ENCODE results near the gene GAB1.

Gene GAB1

GRCh38 chr4:143404555-143404954 is 67.9 kb downstream of the GAB1 start:
- H3K4me2 ChIP-seq (ENCODE audit: low read length), result no peak overlapping the region
- H3K27me3 ChIP-seq (ENCODE audit: control insufficient read depth, insufficient read depth, low read length), result no peaks in the 10 kb centered on the region
- TF ChIP-seq CTCF (IDR thresholded peaks at IDR 0.05), result no peak
- peaks cover 24% of the 10 kb centered on the region for H3K4me1 ChIP-seq
- H2AFZ ChIP-seq, result no peak overlapping the region
- no peak overlapping the region for H3K27ac ChIP-seq
- no peaks in the 10 kb centered on the region for H3K36me3 ChIP-seq (ENCODE audit: control insufficient read depth, insufficient read depth, low read length)
- H3K9ac ChIP-seq, result no peak overlapping the region
- H3K79me2 ChIP-seq, result peaks cover 5% of the 10 kb centered on the region
- H3K9me3 ChIP-seq (ENCODE audit: control insufficient read depth, low read length), result no peaks in the 10 kb centered on the region
- H3K4me3 ChIP-seq (ENCODE audit: low read depth, low read length), result no peak overlapping the region

- Histone ChIP-seq H3K4me3 (ENCODE audit: low read depth, low read length) (no peak overlapping the region), H3K4me1 (peaks cover 24% of the 10 kb centered on the region), H3K4me2 (ENCODE audit: low read length) (no peak overlapping the region), H3K36me3 (ENCODE audit: control insufficient read depth, insufficient read depth, low read length) (no peaks in the 10 kb centered on the region), H3K9me3 (ENCODE audit: control insufficient read depth, low read length) (no peaks in the 10 kb centered on the region), H3K27ac (no peak overlapping the region), H3K9ac (no peak overlapping the region), H3K27me3 (ENCODE audit: control insufficient read depth, insufficient read depth, low read length) (no peaks in the 10 kb centered on the region), H2AFZ (no peak overlapping the region), H3K79me2 (peaks cover 5% of the 10 kb centered on the region)
- TF ChIP-seq CTCF (IDR thresholded peaks at IDR 0.05), result no peak
Measured at GRCh38 chr4:143405075-143405730, 68.5 kb downstream of the GAB1 start.

- peaks cover 5% of the 10 kb centered on the region for H3K79me2 ChIP-seq
- no peaks in the 10 kb centered on the region for H3K27me3 ChIP-seq (ENCODE audit: control insufficient read depth, insufficient read depth, low read length)
- H3K9me3 ChIP-seq (ENCODE audit: control insufficient read depth, low read length), result no peaks in the 10 kb centered on the region
- no peak overlapping the region for H3K9ac ChIP-seq
- TF ChIP-seq CTCF (IDR thresholded peaks at IDR 0.05), result no peak
- no peak overlapping the region for H3K4me2 ChIP-seq (ENCODE audit: low read length)
- no peak overlapping the region for H3K4me3 ChIP-seq (ENCODE audit: low read depth, low read length)
- H3K27ac ChIP-seq, result no peak overlapping the region
- H3K36me3 ChIP-seq (ENCODE audit: control insufficient read depth, insufficient read depth, low read length), result no peaks in the 10 kb centered on the region
- no peak overlapping the region for H2AFZ ChIP-seq
- H3K4me1 ChIP-seq, result peaks cover 29% of the 10 kb centered on the region
Measured at GRCh38 chr4:143406523-143406922, 69.8 kb downstream of the GAB1 start.

- H3K9me3 ChIP-seq (ENCODE audit: control insufficient read depth, low read length), result no peaks in the 10 kb centered on the region
- H2AFZ ChIP-seq, result peak overlapping the region; percentile 1
- peaks cover 26% of the 10 kb centered on the region for H3K4me1 ChIP-seq
- no peak overlapping the region for H3K4me3 ChIP-seq (ENCODE audit: low read depth, low read length)
- no peak overlapping the region for H3K9ac ChIP-seq
- H3K79me2 ChIP-seq, result peaks cover 5% of the 10 kb centered on the region
- H3K4me2 ChIP-seq (ENCODE audit: low read length), result no peak overlapping the region
- no peaks in the 10 kb centered on the region for H3K36me3 ChIP-seq (ENCODE audit: control insufficient read depth, insufficient read depth, low read length)
- H3K27ac ChIP-seq, result no peak overlapping the region
- TF ChIP-seq CTCF (IDR thresholded peaks at IDR 0.05), result no peak
- H3K27me3 ChIP-seq (ENCODE audit: control insufficient read depth, insufficient read depth, low read length), result no peaks in the 10 kb centered on the region
Measured at GRCh38 chr4:143407474-143407873, 70.8 kb downstream of the GAB1 start.

GRCh38 chr4:143407888-143408287 is 71.2 kb downstream of the GAB1 start:
- H3K4me1 ChIP-seq, result peaks cover 25% of the 10 kb centered on the region
- no peak overlapping the region for H3K27ac ChIP-seq
- no peak overlapping the region for H3K4me3 ChIP-seq (ENCODE audit: low read depth, low read length)

More at GRCh38 chr4:143407888-143408287, 71.2 kb downstream of the GAB1 start:
- Histone ChIP-seq H3K4me2 (ENCODE audit: low read length) (no peak overlapping the region), H3K36me3 (ENCODE audit: control insufficient read depth, insufficient read depth, low read length) (no peaks in the 10 kb centered on the region), H3K79me2 (peaks cover 5% of the 10 kb centered on the region), H3K27me3 (ENCODE audit: control insufficient read depth, insufficient read depth, low read length) (no peaks in the 10 kb centered on the region), H2AFZ (no peak overlapping the region), H3K9ac (no peak overlapping the region), H3K9me3 (ENCODE audit: control insufficient read depth, low read length) (no peaks in the 10 kb centered on the region)
- no peak for TF ChIP-seq CTCF (IDR thresholded peaks at IDR 0.05)

All from parathyroid adenoma (tissue), 2 donors.